Adrenal gland (tissue), 5 donors: Measurements from ENCODE around the gene SLC5A6.

ENCODE experiments used
- POLR2A ChIP-seq, 2 donors: fragments of 450-650 bp; IDR thresholded peaks; one replicate each; pipeline ENCODE4 v1.6.1; 2017; ENCODE audit warnings: antibody characterized with exemption in 2 of 2, mild to moderate bottlenecking in 2 of 2, moderate library complexity in 1 of 2
- TF ChIP-seq, protein P1 (sequence below), 6 experiments: fragments of 450-650 bp in 4 of 6; fragments of 200-600 bp in 2 of 6; sonication (generic) in 1 of 6; IDR thresholded peaks; 1 replicate in 5 of 6; 2 replicates in 1 of 6; pipeline versions ENCODE4 v1.5.1 to v1.8.0; 2016 to 2021; ENCODE audit warnings: antibody characterized with exemption in 6 of 6, mild to moderate bottlenecking in 2 of 6, moderate library complexity in 1 of 6
- donor health status: DM: no; HTN: no; CAD: no.

DNA sequence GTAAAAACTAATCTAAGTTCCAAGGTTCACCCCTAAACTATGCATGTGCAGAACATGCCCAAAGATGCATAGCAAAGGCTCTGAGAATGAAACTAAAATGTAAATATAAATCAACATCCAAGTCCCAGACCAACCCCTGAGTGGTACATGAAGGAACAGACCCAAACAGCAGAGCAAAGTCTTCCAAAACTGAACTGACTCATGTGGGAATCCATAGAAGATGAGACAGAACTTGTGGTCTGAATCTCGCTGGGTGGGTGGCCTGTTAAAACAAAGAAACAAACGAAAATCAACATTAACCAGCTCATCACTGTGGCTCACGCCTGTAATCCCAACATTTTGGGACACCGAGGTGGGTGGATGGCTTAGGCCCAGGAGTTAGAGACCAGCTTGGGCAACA lies 29.7 kb downstream of the SLC5A6 start:
- TF ChIP-seq, protein P1, sequence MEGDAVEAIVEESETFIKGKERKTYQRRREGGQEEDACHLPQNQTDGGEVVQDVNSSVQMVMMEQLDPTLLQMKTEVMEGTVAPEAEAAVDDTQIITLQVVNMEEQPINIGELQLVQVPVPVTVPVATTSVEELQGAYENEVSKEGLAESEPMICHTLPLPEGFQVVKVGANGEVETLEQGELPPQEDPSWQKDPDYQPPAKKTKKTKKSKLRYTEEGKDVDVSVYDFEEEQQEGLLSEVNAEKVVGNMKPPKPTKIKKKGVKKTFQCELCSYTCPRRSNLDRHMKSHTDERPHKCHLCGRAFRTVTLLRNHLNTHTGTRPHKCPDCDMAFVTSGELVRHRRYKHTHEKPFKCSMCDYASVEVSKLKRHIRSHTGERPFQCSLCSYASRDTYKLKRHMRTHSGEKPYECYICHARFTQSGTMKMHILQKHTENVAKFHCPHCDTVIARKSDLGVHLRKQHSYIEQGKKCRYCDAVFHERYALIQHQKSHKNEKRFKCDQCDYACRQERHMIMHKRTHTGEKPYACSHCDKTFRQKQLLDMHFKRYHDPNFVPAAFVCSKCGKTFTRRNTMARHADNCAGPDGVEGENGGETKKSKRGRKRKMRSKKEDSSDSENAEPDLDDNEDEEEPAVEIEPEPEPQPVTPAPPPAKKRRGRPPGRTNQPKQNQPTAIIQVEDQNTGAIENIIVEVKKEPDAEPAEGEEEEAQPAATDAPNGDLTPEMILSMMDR (IDR thresholded peaks at IDR 0.05) = no peak
- TF ChIP-seq POLR2A (IDR thresholded peaks at IDR 0.05) = no peak
